Hypothalamus (tissue), 51 donors: ENCODE data around the gene SND1.
"Not testable (repeated sequence)": the region's sequence is repeated elsewhere in the genome, so short reads cannot be mapped to it uniquely, and the experiment has no call there.

Experiments
- DNase-seq, 51 donors: peaks; one replicate each; lab custom pipeline; 2025; lab: John Stamatoyannopoulos, UW

The SND1 gene

GRCh38 chr7:127822822-127823508 is 171.0 kb downstream of the SND1 start:
- no peak for DNase-seq

- no peak for DNase-seq
Measured at GRCh38 chr7:127824682-127825081, 172.7 kb downstream of the SND1 start.

- no peak for DNase-seq
Measured at GRCh38 chr7:127828843-127829500, 177.0 kb downstream of the SND1 start.

- DNase-seq = no peak
Measured at GRCh38 chr7:127831318-127832219, 179.6 kb downstream of the SND1 start.

- no peak for DNase-seq
Measured at GRCh38 chr7:127832592-127832991, 180.6 kb downstream of the SND1 start.

- no peak for DNase-seq
Measured at GRCh38 chr7:127833641-127834040, 181.6 kb downstream of the SND1 start.

- no peak for DNase-seq
Measured at GRCh38 chr7:127835679-127836078, 183.7 kb downstream of the SND1 start.

- DNase-seq = not testable (repeated sequence)
Measured at GRCh38 chr7:127837816-127838410, 185.9 kb downstream of the SND1 start.

GRCh38 chr7:127838816-127839415 is 186.9 kb downstream of the SND1 start:
- no peak for DNase-seq

GRCh38 chr7:127840226-127840951 is 188.4 kb downstream of the SND1 start:
- no peak for DNase-seq

GRCh38 chr7:127844165-127844564 is 192.2 kb downstream of the SND1 start:
- peak in 1 of 51 donors; percentile 2 for DNase-seq

- DNase-seq = peak in 2 of 51 donors; percentile 5 to 16
Measured at GRCh38 chr7:127844707-127845331, 192.8 kb downstream of the SND1 start.

- peak in 2 of 51 donors; percentile 3 to 43 for DNase-seq
Measured at GRCh38 chr7:127845522-127846214, 193.7 kb downstream of the SND1 start.

GRCh38 chr7:127847641-127848040 is 195.6 kb downstream of the SND1 start:
- peak in 2 of 51 donors; percentile 18 to 23 for DNase-seq

- DNase-seq = no peak
Measured at GRCh38 chr7:127848241-127848640, 196.2 kb downstream of the SND1 start.

GRCh38 chr7:127850195-127850594 is 198.2 kb downstream of the SND1 start:
- no peak for DNase-seq

- DNase-seq = no peak
Measured at GRCh38 chr7:127854383-127854782, 202.4 kb downstream of the SND1 start.

GRCh38 chr7:127857464-127857841 is 205.5 kb downstream of the SND1 start:
- no peak for DNase-seq
